ENCODE measurements around the gene DNAJB7.
"Not testable (repeated sequence)": the region's sequence is repeated elsewhere in the genome, so short reads cannot be mapped to it uniquely, and the experiment has no call there.

Gene DNAJB7

DNA sequence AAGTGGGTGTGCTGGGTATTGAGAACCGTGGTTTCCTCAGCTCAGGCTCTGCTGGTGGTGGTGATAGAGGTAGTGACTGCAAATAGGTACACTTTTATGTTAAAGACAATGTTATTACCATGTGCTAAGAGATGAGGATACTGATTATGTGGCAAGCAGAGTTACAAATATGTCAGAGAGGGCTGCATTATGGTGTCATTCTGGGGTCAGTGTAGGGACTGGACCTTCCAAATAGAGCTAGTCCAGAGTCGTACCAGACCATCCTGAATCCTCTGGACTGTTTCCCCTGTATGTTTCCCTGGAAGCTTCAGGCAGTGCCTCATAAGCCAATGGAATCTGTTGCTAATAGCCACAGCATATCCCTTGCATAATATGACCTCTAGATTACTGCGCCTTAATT is at the start of gene DNAJB7:
DNAJB7 (minus strand) TSS at position 101 of the 400 bp plus-strand sequence. CDS start 119 bp downstream, outside the sequence.
- DNase-seq (ENCODE audit: low read depth in 2 of 2), result no peak

DNA sequence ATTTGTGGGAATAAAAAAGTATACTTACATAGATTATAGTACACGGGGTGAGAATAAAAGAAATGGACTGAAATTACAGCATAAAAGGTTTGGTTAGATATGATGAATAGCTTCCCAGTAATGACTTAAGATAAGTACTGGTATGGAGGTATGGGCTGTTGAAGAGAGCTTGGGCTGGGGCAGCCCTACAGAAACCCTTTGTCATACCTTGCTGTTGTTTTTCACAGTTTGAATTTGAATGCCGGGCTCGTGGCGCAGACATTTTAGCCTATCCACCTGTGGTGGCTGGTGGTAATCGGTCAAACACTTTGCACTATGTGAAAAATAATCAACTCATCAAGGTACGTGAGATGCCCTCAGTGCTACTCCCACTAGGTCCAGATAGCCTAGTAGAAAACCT is 47.0 kb upstream of the DNAJB7 start:
- no peak for DNase-seq (ENCODE audit: low read depth in 2 of 2)

DNA sequence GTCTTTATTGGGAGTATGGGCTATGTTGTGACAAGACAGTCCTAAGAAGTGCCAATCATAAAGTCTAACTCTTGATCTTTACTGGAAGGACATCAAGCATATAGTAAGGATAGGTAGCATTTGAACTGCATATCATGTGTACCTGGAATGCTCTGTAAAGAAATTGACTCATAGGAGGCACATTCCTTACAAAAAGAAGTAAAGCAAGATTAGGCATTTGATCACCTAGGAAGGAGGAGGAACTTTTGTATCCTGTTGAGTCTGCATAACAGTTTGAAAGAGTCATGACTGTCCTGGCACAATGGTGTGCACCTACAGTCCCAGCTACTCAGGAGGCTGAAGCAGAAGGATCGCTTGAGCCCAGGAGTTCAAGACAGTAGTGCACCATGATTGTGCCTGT is 42.2 kb upstream of the DNAJB7 start:
- DNase-seq (ENCODE audit: low read depth in 2 of 2), result no peak

DNA sequence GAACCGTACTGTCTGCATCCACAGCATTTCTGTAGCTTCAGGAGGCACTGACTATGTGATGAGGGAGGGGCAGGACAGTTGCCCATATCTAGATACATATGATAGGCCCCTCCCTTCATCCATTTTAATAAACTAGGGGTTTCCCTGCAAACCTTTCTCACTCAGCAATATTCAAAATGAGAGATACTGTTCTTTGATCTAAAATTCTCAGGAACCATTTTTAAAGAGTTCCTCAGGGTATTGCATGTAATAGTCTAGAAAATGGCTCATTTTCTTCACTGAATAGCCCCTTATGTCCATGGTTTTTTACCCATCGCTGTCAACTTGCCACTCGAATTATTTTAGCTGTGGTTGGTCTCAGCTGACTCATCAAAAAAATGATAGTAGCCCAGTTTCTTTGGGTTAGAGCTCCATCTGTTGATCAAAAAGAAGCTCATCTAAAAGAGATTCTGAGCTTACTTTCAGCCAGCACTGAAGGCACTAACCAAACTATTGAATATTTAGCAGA is 37.0 kb upstream of the DNAJB7 start:
- no peak for DNase-seq (ENCODE audit: low read depth in 2 of 2)

DNA sequence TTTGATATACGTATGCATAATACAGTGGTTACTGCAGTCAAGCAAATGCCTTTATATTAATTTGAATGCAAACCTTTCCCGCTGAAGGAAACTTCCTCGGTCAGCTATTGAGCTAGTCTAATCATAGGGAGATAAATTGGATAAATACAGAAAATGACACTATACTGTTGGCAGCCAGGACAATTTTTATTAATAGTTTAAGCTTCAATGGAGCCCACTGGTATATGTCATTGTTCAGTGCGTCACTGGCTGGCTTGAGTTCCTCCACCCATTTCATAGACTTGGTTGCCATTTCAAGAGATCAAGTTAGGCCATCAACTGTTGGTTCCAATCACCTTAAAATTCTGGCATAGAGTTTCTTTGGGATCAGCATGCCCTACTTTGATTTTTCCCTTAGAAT is 32.5 kb upstream of the DNAJB7 start:
- no peak for DNase-seq (ENCODE audit: low read depth in 2 of 2)

DNA sequence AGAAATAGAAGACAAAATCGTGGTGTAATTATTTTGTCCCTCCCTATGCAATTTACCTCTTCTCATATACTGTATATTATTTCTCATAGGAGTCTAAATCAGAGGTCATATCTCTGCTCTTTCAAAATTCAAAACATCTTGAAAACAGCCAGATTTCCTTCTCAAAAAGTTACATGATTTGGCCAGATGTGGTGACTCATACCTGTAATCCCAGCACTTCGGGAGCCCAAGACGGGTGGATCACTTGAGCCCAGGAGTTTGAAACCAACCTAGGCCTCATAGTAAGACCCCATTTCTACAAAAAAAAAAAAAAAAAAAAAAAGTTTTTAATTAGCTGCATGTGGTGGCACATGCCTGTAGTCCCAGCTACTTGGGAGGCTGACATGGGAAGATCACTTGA is 29.0 kb upstream of the DNAJB7 start:
- no peak for DNase-seq (ENCODE audit: low read depth in 2 of 2)

DNA sequence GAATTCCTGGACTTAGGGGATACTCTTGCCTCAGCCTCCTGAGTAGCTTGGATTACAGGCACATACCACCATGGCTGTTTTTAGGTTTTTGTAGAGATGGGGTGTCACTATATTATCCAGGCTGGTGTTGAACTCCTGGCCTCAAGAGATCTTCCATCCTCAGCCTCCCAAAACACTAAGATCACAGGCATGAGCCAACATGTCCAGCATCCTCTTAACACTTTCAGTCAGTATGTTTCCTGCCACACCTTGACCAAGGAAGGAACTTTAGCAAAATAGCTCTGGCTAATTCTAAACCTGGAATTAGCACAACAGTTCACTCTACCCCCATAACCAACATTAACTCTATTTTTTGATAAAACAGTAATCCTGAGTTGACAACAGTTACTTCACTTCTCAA is 27.2 kb upstream of the DNAJB7 start:
- no peak for DNase-seq (ENCODE audit: low read depth in 2 of 2)

DNA sequence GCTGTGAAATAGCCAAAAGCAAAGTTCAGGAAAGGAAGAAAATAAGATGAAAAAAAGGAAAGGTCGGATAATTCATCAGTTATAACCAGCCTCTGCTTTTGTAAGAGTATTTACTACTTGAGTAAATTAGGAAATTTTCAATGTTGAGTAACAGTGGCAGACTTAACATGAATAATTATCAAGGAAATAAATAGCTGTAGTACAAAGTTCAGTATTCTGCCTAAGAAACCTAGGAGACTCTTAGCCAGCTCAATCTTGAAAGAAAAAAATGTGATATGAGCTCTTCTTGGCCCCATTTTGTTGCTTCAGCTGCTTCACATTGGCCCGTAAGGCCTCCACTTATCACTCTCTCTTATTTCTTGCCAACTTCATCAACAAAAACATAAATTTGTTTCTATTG is 17.0 kb upstream of the DNAJB7 start:
- no peak for DNase-seq (ENCODE audit: low read depth in 2 of 2)

DNA sequence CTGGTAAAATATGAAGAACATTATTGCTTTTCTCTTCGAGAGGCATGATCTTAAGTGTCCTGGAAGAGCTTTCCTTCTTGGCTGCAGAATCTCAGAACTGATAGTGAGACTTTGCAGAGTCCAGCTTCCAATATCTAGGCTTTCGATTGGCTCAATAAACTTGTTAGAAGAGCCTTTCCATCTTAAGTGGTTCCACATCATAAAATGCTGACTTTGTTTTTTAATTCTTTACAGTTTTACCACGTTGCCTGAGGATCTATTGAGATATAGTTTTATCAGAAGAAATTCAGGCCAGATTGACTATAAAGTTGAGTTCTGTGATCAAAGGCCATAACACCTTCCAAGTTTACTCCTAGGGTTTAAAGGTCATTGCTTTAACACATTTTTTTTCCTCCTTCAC is 15.6 kb upstream of the DNAJB7 start:
- no peak for DNase-seq (ENCODE audit: low read depth in 2 of 2)

DNA sequence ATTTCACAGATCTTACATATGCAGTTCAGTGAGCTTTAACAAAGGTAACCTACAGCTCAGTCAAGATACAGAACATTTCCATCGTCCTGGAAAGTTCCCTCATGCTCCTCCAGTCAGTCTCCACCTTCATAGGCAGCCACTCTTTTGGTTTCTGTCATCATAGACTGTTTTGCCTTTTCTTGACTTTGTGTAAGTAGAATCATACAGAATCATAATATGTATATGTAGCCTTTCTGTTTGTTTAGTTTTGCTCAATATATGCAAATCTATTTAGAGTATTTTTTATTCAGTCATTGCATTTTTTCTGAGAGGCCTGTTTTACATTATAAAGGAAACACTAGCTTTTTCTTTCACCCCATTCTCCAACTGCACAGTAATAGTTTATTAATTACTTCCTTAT is 15.0 kb upstream of the DNAJB7 start:
- DNase-seq (ENCODE audit: low read depth in 2 of 2), result no peak

DNA sequence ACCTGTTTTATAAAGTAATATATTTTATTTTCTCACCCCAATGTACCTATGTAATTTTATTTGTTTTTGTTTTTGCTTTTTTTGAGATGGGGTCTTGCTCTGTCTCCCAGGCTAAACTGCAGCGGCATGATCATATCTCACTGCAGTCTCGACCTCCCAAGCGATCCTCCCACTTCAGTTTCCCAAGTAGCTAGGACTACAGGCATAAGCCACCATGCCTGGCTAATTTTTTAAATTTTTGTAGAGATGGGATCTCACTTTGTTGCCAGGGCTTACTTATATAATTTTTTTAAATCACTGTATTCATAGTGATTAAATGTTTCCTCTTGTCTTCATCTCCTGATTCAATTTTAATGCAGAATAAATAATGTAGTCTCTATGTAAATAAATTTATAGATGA is 13.2 kb upstream of the DNAJB7 start:
- DNase-seq (ENCODE audit: low read depth in 2 of 2), result no peak

DNA sequence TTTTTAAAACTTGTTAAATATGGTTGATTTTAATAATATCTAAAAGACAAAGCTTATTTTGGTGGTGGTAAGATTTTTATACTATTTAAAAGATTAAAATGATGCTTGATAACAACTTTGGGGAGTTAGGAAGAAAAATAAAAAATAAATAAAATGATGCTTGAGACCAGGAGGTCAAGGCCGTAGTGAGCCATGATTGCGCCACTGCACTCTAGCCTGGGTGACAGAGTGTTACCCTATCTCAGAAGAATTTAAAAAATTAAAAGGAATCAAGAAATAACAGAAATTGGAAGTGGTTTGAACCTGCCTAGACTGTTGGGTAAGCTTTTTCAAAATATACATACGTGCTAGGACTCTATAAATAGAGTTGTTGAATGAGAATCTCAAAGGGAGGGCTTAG is 12.1 kb upstream of the DNAJB7 start:
- DNase-seq (ENCODE audit: low read depth in 2 of 2), result no peak

DNA sequence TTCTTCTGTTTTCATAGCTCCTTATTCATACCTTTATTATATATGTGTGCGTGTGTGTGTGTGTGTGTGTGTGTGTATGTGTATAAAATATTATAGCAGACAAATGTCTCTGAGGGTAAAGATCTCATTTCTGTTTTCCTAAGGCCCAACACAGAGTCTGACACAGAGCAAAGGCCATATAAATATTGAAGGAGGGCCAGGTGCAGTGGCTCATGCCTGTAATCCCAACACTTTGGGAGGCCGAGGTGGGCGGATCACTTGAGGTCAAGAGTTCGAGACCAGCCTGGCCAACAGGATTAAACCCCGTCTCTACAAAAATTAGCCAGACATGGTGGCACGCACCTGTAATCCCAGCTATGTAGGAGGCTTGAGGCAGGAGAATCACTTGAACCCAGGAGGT is 6.5 kb upstream of the DNAJB7 start:
- not testable (repeated sequence) for DNase-seq (ENCODE audit: low read depth in 2 of 2)

DNA sequence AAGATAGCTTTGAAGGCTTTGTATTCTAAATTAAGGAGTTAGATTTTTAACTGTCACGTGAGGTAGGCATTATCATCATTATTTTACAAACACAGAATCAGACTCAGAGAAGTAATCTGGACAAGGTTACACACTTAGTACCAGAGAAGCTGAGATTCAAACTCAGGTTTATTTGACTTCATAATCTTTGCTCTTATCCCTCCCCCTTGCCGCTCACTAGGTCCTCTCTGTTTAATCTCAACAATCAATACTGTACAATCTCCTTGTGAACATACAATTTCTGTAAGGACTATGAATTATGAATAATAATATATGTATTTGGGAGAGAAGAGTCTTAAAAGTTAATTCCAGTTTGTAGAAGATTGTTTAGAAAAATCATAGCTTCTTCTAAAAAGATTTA is 5.2 kb upstream of the DNAJB7 start:
- no peak for DNase-seq (ENCODE audit: low read depth in 2 of 2)

DNA sequence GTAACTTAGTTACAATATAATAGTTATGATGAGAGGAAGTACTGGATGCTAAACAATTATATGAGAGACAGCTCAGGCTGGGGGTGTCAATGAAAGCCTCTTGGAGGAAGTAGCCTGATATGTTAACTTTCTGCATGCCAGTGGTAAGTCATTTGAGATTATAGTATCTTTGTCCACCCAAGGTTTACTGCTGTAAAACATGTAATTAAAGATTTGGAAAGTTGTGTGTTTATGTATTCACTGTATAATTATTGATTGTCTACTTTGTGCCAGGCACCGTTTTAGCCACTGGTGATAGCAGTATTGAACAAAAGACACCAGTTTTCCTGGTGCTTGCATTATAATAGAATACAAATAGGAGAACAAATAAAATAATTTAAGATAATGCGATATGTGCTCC is 624 bp upstream of the DNAJB7 start:
- no peak for DNase-seq (ENCODE audit: low read depth in 2 of 2)

DNA sequence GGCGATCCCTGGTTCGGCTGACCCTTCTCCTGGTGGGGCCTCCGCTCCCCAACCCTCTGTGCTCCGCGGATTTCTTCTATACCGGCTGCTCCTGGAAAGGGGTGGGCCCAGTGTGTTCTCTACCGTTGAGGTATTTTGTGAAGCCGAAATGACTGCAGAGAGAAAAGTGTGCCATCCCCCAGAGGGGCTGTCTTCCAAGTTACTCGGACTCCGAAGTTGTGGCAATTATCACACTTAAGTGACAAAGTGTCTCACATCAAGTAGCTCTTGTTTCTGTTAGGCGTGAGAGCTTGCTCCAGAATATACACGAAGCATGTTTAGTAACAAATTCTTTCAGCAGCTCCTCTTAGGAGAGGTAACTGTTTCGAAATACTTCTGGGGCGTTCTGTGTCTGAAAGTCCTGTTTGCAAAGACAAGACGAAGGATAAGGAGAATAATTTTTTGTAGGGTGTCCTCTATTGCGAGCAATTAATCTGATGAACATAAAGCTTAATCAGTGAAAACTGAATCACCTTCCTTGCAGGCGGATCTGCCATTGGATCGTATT is 4.5 kb downstream of the DNAJB7 start:
- no peak for DNase-seq (ENCODE audit: low read depth in 2 of 2)

DNA sequence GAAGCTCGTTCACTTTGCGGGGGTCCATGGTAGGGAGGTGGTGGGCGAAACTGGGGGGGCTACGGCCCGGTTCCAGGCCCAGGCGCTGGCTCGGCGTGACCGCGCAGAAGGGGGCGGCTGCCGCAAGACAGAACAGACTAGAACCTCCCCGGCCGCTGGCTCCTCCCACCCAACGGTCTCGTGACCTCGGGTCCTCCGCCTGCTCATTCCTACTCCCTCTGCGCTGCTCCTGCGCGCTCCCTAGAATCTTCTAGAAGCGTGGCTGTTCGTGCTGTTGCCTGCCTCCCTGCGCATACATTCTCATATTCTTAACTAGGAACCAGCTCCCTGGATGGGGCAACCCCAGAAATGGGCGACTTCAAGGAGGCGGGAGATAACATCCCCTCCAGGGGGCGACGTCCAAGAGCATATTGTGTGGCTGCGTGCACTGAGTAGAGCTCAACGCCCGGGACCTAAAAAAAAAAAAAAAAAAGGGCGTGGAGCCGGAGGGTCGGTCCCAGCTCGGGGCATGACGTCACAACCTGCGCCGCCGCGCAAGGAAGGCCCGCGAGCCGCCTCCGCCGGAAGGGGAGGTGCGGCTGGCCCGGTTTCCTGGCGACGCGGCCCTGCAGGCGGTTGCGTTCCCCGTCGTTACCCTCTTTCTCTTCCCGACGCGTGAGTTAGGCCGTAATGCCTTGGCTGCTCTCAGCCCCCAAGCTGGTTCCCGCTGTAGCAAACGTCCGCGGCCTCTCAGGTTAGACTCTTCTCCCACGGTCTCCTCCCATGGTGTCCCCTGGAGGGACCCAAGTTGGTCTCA is 5.2 kb downstream of the DNAJB7 start, which contains the start of the genes ST13 and XPNPEP3:
ST13 (minus strand) TSS at position 127 of the 796 bp plus-strand sequence; CDS start at position 28, 99 bp downstream.
XPNPEP3 (plus strand) TSS at position 636 of the 796 bp plus-strand sequence; CDS start at position 670, 34 bp downstream.
- peak; percentile 92 to 93 for DNase-seq (ENCODE audit: low read depth in 2 of 2)

DNA sequence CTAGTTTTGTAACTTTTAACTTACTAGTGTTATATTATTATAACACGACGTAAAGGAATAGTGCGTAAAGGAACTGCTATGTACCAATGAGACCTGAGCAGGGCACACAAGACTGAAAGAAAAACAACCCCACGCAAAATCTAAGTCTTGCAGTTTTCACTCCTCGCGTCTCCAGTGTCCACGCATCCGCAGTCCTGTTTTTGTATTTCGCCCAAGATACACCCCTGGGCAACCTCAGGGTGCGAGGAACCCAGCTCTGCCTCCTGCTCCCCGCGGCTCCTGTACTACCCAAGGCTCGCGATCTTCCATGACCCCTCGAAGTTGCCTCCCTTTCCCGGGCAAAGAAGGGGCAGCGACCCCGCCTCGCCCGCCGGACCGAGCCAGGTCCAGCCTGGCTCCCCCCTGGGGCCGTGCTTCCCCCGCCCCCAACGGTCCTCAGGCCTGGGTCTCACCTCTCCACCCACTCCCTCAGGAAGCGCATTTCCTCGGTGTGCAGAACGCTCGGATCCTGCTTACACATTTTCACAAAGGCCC is 5.9 kb downstream of the DNAJB7 start:
- peak in 1 of 2 donors; percentile 3 for DNase-seq (ENCODE audit: low read depth in 2 of 2)

DNA sequence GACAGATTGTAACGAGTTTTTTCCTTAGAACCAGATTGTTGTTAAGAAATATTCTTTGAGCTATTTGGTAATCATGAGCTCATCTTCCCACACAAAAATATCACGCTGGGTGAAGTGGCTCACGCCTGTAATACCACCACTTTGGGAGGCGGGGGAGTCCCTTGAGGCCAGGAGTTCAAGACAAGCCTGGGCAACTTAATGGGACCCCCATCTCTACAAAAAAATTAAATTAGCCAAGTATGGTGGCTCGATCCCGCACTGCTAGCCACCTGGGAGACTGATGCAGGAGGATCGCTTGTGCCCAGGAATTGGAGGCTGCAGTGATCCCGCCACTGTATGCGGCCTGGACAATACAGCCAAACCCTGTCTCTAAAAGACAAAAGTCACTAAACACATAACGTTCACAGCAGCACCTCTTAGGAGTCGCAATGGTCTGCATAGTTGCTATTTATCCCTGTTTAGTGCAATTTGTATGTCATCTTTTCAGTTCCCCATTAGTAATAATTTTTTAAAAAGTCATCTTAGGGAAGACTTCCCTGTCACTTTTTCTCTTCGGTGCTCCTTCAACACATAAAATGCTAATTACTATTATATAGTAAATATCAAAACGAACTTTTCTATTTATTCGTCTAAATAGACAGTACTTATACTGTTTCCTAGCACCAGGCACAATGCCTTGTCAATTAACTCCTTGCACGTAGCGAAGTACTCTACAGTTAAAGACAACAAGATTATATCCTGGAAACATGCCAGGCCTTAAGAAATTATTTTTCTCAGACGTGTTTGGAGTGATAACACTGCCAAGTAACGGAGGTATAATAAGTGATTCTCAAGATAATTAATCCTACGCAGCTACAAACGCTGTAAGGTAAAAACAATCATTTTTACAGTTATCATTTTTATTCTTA is 6.6 kb downstream of the DNAJB7 start:
- no peak for DNase-seq (ENCODE audit: low read depth in 2 of 2)

DNA sequence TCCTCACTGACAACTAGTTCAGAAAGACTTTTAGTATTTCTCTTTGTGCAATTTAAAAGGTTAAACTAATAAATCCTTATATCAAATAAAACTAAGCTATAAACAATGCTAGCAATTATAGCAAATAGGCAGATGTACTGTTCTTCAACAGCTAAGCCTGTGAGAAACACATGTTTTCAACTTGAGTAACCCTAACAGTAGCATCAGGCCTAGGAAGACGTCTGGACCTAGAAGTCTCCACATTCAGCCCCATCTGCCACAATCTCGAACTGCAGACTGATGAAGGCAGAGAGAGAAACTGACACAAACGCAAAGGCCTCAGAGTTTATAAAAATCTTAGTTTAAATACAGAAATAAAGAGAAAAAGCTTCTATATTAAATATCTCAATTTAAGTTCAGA is 8.0 kb downstream of the DNAJB7 start:
- no peak for DNase-seq (ENCODE audit: low read depth in 2 of 2)

DNA sequence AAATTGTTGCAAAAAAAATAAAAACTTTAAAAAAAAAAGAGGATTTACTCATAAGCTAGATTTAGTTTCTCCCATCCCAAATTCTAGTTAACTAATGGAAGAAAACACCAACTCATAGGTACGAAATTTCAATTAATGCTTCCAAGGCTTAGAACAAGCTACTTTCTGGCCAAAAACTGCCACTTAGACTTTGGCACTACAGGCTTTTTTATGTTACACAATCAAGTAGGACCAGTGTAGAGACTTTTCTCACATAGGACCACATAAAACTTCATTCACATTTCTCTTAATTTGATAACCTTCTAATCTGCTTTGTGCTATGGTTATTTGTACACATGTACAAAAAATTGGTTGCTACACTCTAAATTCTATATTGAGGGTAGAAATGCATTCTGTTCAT is 8.6 kb downstream of the DNAJB7 start:
- DNase-seq (ENCODE audit: low read depth in 2 of 2), result no peak

DNA sequence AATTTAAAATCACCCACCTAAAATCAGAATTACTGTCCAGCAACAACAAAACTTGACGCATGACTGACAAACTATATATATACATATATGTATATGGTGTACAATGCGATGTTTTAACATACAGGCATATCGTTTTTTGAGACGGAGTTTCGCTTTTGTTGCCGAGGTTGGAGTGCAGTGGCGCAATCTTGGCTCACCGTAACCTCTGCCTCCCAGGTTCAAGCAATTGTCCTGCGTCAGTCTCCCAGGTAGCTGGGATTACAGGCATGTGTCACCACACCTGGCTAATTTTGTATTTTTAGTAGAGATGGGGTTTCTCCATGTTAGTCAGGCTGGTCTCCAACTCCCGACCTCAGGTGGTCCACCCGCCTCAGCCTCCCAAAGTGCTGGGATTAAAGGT is 16.1 kb downstream of the DNAJB7 start:
- DNase-seq (ENCODE audit: low read depth in 2 of 2), result not testable (repeated sequence)

Measured in stimulated activated CD8-positive, alpha-beta memory T cell treated with anti-CD3 and anti-CD28 coated beads, Interleukin-2, amount 100 ng/mL, for 1 hour (primary cell).